NCI-H82 treated with DMSO at 0.1 percent for 48 hours (cell line): Measurements from ENCODE around the gene CDIPT.

Source experiments
- DNase-seq: peaks from one replicate; lab custom pipeline; 2025; ENCODE audit not compliant: unreplicated experiment; lab: John Stamatoyannopoulos, UW

The CDIPT gene

DNA sequence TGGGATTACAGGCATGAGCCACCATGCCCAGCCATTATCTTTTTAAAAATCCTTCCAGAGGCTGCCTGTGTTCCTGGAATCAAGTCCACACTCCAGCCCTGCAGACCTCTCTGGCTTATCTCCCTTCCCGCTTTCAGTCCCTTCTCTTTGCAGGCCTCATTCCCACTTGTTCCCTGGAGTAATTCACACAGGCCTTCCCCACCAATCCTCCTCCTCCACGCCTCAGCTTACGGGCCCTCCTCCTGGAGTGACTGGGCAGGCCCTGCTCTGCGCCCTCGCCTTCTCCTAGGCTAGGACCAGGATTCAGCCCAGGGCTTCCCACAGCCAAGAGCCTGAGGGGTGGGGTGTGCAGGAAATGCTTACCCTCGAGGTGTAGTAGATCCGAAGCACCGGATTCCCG is 2.8 kb downstream of the CDIPT start:
- DNase-seq: no peak

GRCh38 chr16:29858974-29859373 is 4.1 kb downstream of the CDIPT start:
- no peak for DNase-seq

GRCh38 chr16:29858149-29858849 is 4.7 kb downstream of the CDIPT start:
- DNase-seq: no peak

DNA sequence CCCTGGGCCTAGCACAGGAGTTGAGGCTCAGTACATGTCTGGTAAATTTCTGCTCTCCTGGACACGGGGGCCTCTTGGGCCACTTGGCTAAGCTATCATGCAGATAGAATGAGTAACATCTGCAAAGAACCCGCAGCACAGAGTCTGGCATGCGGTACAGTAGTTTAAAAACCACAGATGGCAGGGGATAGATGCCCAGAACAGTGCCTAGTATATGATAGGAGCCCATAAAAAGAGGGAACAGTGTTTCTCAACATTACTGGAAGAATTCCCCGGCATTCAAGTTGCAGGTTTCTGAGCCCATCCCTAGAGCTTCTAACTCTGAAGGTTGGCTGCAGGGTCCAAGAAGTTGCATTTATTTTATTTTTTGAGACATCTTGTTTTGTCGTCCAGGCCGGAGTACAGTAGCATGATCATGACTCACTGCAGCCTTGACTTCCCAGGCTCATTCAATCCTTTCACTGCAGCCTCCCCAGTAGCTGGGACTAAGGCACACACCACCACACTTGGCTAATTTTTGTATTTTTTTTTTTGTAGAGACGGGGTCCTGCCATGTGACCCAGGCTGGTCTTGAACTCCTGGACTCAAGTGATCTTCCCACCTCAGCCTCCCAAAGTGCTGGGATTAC is 5.8 kb downstream of the CDIPT start:
- DNase-seq: no peak

DNA sequence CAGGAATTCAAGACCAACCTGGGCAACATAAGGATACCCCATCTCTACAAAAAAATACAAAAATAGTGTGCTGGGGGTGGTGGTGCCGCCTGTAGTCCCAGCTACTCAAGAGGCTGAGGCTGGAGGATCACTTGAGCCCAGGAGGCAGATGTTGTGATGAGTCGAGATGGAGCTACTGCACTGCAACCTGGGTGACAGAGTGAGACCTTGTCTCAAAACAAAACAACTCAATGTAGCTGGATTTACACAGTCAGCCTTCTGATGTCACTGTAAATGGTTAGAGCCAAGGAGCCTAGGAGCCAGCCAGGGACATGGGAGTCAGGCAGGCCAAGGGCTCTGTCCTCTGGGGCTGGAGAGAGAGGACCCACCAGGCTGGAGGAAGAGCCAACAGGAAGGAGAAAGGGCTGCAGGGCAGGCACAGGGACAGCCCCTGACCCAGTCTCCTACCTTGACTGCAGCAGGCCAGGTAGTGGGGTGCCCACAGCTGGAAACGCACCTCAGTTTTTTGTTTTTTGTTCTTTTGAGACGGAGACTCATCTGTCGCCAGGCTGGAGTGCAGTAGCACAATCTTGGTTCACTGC is 8.4 kb downstream of the CDIPT start:
- DNase-seq: no peak

- no peak for DNase-seq
Observed at GRCh38 chr16:29852654-29853053, 10.4 kb downstream of the CDIPT start.

DNA sequence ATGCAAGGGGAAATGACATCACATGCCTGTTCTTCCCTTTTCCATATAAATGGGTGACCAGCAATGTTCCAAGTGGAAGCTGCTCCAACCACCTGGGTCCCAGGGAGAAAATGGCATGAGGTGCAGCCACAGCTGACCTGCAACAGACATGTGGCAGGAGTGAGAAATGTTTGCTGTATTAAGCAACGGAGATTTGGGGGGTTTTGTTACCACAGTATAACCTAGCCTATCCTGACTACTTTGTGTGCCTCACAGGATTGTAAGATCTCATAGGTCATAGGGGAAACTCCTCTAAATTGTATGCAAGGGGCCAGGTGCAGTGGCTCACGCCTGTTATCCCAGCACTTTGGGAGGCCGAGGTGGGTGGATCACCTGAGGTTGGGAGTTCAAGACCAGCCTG is 12.0 kb downstream of the CDIPT start:
- no peak for DNase-seq

GRCh38 chr16:29849505-29849904 is 13.5 kb downstream of the CDIPT start:
- no peak for DNase-seq

DNA sequence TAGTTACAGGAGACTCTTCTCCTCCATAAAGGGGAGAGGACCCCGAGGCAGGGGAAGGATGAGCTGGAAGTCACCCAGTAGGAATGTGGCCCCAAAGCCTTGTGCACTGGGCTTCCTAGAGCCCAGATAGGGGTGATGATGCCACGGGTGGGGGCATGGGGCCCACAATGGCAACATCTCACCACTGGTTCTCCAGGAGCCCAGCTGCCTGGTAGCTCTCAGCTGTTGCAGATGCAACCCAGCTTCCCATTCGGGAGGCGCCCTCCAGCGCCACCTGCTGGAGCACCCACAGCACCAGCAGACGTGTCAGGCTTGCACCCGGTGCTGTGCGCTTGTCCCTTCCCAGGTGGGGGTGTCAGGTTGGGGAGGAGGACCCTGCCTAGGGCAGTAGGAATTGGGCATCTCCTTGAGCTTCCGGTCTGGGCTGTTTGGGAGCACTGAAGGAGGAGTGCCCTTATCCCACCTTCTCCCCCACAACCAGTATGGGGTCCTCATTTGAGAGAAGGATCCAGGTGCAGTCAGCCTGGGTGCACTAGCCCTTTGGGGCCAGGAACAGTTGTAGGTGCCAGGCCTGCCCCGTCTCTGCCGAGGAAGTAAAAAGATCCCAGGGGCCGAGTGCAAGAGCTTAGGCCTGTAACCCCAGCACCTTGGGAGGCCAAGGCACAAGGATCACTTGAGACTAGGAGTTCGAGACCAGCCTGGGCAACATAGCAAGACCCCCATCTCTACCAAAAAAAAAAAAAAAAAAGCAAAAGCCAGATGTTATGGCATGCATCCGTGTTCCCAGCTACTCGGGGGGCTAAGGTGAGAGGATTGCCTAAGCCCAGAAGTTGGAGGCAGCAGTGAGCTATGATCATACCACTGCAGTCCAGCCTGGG is 14.4 kb downstream of the CDIPT start:
- no peak for DNase-seq

GRCh38 chr16:29845656-29846055 is 17.4 kb downstream of the CDIPT start:
- no peak for DNase-seq

DNA sequence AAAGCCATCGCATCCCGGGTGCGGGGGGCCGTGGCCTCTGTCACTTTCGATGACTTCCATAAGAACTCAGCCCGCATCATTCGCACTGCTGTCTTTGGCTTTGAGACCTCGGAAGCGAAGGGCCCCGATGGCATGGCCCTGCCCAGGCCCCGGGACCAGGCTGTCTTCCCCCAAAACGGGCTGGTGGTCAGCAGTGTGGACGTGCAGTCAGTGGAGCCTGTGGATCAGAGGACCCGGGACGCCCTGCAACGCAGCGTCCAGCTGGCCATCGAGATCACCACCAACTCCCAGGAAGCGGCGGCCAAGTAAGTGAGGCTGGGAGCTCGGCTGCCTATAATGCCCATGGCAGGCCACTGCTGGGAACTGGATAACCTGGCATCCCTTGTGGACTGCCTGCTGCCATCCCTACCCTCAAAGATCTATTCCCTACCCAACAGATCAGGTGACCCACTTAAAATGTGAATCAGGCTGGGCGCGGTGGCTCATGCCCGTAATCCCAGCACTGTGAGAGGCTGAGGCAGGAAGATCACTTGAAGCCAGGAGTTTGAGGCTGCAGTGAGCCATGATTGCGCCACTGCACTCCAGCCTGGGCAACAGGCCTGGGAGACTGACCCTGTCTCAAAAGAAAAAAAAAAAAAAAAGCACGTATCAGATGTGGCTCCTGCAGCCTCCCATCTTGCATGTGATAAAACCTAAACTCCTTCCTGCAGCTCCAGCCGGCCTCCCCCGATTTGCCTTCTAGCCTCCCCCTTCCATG is 18.3 kb downstream of the CDIPT start:
- DNase-seq: no peak

- no peak for DNase-seq
Observed at GRCh38 chr16:29843931-29844330, 19.1 kb downstream of the CDIPT start.

DNA sequence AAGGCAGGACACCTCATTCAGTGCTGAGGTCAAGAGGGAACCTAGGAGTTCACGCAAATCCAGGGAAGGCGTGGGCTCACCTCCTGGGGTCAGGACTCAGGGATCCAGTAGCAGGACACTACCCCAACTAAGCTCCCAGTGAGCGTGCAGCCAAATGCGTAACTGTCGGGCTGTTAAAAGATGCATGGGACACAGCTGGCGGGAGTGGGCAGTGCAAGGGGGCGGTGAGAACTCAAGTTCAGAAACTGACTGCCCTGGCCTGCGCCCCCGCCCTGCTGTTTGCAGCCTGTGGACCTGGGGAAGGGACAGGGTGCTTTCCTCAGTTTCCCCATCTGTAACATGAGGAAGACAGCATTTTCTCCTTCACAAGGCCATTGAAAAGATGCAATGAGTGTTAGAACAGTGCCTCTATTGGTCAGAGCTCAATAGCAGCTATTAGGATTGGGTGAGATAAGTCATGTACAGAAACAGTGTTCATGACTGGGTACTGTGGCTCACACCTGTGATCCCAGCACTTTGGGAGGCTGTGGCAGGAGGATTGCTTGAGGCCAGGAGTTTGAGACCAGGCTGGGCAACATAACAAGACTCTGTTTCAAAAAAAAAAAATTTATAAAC is 20.2 kb downstream of the CDIPT start:
- no peak for DNase-seq

GRCh38 chr16:29841631-29842030 is 21.4 kb downstream of the CDIPT start:
- no peak for DNase-seq

GRCh38 chr16:29840240-29840639 is 22.8 kb downstream of the CDIPT start:
- DNase-seq: no peak

GRCh38 chr16:29839822-29840221 is 23.2 kb downstream of the CDIPT start:
- no peak for DNase-seq

DNA sequence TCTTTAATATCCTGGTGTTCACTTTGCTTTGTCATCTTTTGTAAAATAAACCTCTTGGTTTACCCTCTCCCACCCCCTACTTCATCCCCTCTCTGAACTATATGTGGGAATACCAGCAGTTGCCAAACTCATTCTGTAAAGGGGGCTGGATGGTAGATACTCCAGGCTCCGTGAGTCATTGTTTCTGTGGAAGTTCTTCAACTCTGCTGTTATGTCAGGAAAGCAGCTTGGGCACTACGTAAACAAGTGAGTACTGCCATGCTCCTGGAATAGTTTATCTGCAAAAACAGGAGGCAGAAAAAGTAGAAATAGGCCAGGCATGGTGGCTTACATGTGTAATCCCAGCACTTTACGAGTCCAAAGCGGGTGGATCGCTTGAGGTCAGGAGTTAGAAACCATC is 25.2 kb downstream of the CDIPT start:
- no peak for DNase-seq

- DNase-seq: no peak
Observed at GRCh38 chr16:29836623-29837022, 26.4 kb downstream of the CDIPT start.

DNA sequence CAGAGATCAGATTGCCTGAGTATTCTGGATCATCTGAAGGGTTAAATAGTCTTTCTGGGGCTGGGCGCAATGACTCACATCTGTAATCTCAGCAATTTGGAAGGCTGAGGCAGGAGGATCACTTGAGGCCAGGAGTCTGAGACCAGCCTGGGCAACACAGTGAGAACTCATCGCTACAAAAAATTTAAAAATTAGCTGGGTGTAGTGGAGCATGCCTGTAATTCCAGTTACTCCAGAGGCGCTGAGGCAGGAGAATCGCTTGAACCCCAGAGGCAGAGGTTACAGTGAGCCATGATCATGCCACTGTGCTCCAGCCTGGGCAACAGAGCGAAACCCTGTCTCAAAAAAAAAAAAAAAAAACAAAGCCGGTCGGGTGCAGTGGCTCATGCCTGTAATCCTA is 27.1 kb downstream of the CDIPT start:
- DNase-seq: no peak

DNA sequence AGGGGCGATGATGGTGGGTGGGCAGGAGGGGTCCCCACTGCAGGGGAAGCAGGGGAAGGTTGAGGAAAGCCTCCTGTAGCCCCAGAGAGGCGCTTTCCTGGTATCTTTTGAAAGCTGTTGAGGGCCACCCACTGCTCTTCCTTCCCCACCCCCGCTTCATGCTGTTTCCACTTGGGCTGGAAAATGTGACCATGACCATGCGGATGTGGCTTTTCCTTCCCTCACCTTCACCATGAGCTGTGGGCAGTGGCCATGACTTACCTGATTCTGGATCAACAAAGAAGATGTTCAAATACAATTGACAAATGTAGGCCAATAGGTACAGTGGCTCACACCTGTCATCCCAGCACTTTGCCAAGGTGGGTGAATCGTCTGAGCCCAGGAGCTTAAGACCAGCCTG is 28.9 kb downstream of the CDIPT start:
- no peak for DNase-seq
